ENCODE measurements around the gene PCDH18.
"Not testable (repeated sequence)": the region's sequence is repeated elsewhere in the genome, so short reads cannot be mapped to it uniquely, and the experiment has no call there.

The PCDH18 gene

GRCh38 chr4:137531986-137532868 lies at the start of gene PCDH18:
PCDH18 (minus strand) TSS chr4:137532494; CDS start chr4:137532088, 406 bp downstream.
- DNase-seq: no peak

DNA sequence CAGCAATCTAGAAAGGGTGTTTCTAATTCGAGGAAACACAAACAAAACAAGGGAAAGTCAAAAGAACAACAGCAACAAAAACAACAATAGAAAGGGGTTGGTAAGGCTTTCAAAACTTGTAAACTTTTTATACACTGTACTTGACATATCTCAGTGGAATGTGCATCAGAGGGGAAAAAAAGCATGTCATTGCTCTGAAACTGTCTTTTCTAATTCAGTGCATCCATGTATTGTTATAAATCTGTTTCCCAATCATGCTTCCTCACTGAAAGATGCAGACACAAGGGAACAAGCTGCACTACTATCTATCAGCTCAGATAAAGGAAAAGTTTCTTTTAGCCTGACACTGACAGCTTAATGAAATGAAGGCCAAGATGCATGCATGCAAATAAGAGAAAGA lies 44.2 kb upstream of the PCDH18 start:
- no peak for DNase-seq

GRCh38 chr4:137572647-137573046 lies 40.4 kb upstream of the PCDH18 start:
- DNase-seq: no peak

DNA sequence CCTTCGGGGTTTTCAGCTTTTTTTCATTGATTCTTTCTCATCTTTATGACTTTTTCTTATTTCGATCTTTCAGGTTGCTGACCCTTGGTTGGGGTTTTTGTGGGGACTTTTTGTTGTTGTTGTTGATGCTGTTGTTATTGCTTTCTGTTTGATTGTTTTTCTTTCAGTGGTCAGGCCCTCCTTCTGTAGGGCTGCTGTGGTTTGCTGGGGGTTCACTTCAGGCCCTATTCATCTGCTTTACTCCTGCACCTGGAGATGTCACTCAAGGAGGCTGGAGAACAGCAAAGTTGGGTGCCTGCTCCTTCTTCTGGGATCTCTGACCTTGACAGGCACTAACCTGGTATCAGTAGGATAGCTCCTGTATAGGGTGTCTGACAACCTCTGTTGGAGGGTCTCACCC lies 39.9 kb upstream of the PCDH18 start:
- no peak for DNase-seq

- no peak for DNase-seq
Measured at GRCh38 chr4:137559801-137560200, 27.5 kb upstream of the PCDH18 start.

- no peak for DNase-seq
Measured at GRCh38 chr4:137558951-137559350, 26.7 kb upstream of the PCDH18 start.

GRCh38 chr4:137545461-137545861 lies 13.2 kb upstream of the PCDH18 start:
- no peak for DNase-seq

DNA sequence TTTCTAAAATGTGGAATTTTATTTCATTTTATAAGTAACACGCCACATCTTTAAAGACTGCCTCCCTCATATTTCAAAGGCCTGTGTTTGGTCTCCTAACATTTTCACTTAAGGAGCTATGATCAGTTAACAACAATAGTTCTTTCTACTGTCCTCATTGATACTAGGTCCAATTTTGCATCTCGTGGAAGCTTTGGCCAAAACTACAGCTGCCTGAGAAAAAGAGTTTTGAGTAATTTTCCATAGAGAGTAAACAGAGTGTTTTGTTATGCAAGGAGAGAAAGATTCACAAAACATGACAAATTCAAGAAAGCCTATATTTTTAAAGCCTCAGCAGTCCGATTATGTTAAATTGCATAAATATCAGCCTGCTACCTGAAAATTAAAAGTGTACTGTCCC lies 11.4 kb upstream of the PCDH18 start:
- DNase-seq: no peak

- DNase-seq: no peak
Measured at GRCh38 chr4:137543198-137543597, 10.9 kb upstream of the PCDH18 start.

GRCh38 chr4:137541876-137542646 lies 9.8 kb upstream of the PCDH18 start:
- DNase-seq: no peak

GRCh38 chr4:137541181-137541580 lies 8.9 kb upstream of the PCDH18 start:
- DNase-seq: no peak

- DNase-seq: no peak
Measured at GRCh38 chr4:137540356-137540755, 8.1 kb upstream of the PCDH18 start.

DNA sequence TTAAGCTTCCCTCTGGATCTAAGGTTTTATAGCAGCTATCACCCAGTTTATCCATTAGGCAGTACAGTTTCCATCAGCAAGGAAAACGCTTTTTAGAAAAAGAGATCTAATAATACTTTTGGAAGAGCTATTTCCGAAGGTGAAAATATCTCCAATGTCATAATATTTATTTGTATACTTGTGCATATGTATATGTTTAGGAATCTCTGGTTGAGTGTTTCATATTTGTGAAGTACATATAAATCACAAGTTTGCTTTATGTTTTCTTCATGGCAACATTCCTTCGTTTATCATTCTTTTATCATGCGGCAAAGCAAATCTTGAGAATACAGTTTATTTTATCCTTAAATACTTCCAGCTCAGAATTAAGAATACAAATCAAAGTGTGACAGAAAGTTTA lies 6.2 kb upstream of the PCDH18 start:
- no peak for DNase-seq

- DNase-seq: not testable (repeated sequence)
Measured at GRCh38 chr4:137537807-137538206, 5.5 kb upstream of the PCDH18 start.

GRCh38 chr4:137536789-137537561 lies 4.7 kb upstream of the PCDH18 start:
- DNase-seq: no peak

DNA sequence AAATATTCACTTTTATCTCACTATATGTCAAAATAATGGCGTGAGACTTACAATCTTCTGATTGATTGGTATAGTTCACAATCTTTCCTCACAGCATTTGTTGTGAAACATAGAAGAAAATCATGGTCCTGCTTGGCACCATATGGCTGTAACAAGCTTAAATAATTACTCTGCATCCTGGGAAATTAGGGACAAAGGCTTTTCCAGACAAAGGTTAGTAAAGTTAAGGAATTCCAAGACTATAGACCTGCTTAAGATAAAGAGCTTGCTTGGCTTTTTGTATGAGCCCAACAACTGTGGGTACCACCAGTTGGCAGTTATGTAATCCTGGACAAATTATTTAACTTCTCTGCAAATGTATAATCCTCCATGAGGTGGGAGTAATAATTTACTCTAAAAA lies 3.4 kb upstream of the PCDH18 start:
- DNase-seq: no peak

DNA sequence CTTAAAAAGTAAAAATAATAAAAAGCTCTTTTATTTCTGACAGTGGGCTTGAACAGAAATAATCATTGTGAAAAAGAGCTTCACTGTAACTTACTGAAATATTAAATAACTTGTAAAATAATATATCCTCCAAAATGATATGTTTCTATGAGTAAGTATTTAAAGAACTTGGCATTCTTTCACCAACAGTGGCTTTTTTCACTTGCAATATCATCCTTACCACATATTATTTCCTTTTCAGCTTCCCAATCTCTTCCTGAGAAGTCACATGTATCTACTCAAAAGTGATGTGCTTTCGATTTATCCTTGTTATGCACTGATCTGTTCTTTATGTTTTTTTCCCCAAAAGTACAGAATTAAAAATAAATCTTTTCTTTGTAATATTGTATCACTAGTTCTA lies 2.2 kb upstream of the PCDH18 start:
- DNase-seq: no peak

DNA sequence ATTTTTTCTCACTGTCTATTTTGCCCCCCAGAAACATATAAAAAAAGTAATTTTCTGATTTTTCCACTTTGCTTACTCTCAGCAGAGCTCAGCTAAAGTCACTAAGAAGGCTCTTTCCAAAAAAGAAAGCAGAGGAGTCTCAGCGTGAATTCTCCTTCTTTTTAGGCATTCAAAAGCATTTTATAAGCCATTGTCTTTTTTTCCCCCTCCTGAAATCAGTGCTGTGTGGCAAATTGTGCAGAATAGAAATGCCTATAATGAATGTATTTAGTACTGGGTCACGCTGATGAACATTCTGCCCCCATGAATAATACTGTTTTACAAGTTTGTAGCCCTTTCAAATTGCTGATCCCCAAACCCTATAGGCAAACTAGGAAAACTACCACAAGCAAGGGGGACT lies 1.6 kb upstream of the PCDH18 start:
- DNase-seq: no peak

GRCh38 chr4:137532869-137533236 lies 559 bp upstream of the PCDH18 start:
- DNase-seq: no peak

GRCh38 chr4:137531168-137531985 lies 917 bp downstream of the PCDH18 start:
- DNase-seq: no peak

DNA sequence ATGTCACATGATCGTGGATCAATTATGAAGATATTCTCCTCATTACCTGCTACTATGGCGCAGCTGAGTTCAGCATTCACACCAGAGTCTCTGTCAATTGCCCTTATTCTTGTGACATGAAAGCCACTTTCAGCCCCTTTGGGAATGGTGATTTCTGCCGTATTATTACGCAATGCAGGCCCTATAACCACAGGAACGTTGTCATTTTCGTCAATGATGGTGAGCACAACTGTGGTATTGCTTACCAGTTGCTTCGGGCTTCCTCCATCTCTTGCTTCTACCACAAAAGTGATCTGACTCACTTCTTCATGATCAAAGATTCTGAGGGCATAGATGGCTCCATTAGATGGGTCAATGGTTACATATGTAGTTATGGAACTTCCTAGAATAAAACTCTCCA lies 2.1 kb downstream of the PCDH18 start:
- no peak for DNase-seq

- no peak for DNase-seq
Measured at GRCh38 chr4:137529432-137529831, 2.9 kb downstream of the PCDH18 start.

- no peak for DNase-seq
Measured at GRCh38 chr4:137528673-137529072, 3.6 kb downstream of the PCDH18 start.
